Activated CD8-positive, alpha-beta memory T cell treated with anti-CD3 and anti-CD28 coated beads, Interleukin-2, amount 50 U/mL, for 1 hour (primary cell): Measurements from ENCODE around the gene CAST.

Experiments used
- DNase-seq: peaks from one replicate; pipeline ENCODE4 v3.0.0-alpha.2; 2020; ENCODE audit errors: extremely low read depth

Gene CAST

DNA sequence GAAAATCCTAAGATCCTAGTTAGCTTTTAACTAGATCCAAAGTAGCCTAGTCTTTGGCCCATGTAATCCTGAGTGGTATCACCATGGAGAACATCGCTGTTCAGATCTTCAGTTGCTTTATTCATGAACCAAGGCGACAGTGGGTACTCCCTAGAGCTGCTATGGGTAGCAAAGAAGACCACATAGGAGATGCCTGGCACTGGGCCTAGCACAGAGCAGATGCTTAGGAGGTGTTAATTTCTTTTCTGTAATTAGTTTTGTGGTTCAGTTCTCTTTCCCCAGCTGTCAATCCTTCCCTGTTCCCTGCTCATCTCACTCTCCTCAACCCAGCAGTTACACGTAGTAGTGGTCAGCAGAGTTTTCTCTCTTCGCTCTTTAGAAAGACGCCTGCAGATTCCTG lies 9.3 kb downstream of the CAST start:
- no peak for DNase-seq

DNA sequence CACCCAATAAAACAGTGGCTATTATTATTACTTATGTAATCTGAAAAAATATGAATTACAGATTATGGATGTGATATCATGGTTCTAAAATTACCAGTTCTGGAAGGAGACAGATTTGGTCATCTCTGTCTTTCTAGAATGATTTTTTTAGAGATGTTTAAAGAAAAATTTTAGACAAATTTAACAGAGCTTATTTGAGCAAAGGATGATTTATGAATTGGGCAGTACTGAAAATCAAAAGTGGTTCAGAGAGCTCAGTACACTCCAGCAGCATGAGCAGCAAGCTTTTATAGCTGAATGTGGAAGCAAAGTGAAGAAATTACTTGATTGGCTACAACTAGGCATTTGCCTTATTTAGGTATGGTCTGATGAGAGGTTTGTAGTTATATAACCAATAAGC lies 11.0 kb downstream of the CAST start:
- DNase-seq: no peak

DNA sequence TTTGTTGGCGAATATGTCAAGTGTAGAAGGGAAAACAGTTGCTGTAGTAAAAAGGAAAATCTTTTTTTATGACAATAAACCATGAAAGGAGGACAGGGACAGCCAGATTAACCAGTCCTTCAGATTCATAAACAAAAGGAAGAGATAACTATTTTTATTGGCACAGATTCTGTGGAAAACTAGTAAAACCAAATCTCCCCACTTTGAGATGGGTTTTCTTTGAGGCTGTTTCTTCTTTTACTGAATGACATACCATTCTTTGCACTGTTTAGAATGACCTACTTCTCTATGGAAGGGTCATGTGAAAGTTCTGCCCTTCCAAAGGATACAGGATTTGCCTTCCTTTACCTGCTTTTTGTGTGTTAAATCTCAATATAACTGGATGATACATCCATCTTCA lies 13.7 kb downstream of the CAST start:
- no peak for DNase-seq

DNA sequence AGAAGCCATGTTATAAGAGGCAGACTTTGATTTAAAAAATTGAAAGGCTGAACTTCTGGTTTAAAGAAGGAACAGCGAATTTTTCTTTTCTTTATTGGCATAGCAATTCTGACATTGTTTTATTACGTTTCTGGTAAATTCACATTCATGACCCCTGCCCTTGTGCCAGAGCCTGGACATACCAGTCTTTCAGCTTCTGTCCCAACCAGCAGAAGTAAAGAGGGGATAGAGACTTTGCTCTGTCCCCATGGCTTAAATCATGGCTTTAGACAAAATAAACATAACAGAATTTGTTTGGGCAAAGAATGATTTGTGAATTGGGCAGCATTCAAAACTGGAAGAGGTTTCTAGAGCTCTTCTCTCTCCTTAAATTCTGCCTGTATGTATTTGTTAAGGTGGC lies 15.3 kb downstream of the CAST start:
- no peak for DNase-seq

DNA sequence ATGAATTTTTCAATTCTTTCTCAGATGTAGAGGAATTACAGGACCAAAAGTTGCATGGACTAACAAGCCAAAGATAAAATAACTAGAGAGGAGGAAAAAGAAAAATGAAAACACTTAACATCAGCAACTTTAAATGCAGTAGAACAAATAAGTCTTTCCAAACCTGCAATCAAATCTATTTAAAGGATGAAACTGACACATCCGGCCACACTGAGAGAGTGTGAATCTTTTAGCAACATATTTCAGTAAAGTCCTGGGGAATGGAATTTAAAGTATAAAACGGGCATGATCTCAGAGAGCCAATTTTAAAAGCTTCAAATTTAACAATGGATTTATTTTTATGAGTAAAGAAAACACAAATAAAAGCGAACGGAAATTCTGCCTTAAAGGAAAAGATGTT lies 17.1 kb downstream of the CAST start:
- DNase-seq: no peak

DNA sequence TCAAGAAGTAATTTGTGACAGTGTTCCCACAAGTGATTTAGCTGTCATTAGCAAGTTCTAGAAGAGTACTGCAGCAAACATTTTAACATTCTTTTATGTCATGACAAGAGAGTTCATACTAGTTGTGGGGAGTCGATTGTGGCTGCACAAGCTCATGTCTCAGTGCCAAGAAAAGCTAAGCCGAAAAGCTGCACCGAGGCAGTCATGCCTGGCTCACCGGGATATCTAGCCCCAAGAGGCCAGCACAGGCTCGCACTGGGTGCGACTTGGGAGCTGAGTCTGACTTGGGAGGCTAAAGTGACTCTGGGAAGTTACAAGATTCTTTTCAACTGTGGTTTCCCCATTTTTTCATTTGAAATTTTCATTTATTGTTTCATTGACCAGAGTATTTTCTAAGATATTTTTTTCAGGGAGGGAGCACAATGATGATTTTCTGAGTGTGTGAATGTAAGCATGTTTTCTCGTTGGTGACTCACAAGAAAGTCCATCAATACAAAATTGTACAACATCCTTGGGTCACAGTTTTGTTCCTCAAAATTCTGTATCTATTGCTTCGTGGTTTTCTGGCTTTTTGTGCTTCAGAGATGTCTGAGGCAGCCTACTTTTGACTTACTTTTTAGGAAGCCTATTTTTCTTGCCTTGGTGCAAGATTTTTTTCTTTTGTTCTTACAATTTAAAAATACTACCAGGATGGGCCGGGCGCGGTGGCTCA lies 18.7 kb downstream of the CAST start:
- no peak for DNase-seq

DNA sequence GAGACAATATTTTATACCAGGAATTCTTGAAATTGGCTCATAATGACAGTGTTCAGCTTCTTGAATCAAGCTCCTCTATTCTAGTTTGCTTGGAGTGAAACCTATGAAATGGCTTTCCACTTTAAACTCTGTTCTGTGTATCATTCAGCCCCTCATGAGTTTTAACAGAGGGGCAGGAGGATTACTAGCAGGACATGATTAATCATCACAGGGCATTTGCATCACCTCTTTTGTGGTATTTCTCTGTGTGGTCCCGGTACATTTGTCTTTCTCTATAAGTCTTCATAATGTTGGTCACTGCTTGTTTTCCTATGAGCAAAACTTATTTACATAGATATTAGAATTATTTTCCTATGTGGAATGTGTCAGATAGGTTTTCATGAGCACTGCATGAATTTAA lies 21.2 kb downstream of the CAST start:
- DNase-seq: no peak

DNA sequence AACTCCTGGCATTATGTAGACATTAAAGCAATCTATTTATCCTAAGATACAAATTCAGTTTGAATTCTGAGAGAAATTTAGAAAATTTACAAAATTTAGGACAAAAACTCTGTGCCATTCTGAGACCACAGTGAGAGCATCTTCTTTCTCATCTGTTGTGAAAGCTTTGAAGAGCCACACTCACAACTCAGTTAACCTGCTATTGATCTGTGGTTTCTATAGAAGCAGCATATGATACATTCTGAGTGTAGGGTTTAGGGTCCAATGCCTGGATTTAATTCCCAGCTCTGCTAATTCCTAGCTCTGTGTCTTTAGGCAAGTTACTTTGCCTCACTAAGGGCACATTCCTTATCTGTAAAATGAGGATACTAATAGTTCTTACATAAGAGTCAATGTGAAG lies 21.6 kb downstream of the CAST start:
- DNase-seq: no peak

DNA sequence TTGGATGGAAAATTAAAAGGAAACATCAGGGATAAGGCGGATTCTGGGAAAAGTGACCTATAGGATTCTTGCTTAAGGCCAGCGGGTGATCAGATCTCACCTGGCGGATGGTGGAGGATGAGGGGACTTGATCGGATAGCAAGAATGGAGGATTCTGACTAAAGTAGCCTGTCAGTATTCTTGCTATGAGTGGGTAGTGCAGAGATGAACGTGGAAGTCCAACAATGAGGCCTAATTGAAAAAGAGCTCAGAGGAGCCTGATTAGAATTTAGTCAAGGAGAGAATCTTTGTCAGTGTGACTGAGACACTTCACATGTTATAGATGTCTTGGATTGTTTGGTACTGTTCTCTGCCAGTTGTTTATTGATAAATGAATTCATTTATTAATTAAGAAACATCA lies 24.9 kb downstream of the CAST start:
- DNase-seq: no peak

DNA sequence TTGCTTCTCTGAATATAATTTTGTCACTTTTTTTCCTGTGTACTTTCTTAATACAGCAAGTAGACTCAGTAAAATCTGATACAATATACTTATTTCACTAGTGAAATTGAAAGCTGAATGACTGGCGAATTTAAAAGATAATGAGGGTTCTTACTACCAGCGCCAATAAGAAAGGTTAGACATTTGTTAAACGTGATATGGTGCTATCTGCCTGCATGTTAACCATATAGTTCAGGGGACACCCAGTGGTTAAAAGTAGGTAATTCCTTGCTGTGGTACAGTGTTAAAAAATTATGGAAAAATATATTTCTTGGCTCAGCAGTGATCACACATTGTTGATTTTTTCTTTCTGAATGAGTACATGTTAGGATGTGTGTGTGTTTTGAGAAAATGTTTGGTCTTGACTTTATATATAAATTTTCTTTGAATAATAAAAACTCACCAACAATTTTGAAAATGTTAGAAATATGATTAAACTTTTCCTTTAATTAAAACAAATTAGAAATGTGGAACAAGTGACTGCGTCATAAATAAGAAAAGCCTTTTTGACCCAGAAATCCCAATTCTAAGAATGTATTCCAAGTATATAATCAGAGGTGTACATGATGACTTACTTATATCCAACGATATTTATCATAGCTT lies 25.8 kb downstream of the CAST start:
- DNase-seq: no peak

DNA sequence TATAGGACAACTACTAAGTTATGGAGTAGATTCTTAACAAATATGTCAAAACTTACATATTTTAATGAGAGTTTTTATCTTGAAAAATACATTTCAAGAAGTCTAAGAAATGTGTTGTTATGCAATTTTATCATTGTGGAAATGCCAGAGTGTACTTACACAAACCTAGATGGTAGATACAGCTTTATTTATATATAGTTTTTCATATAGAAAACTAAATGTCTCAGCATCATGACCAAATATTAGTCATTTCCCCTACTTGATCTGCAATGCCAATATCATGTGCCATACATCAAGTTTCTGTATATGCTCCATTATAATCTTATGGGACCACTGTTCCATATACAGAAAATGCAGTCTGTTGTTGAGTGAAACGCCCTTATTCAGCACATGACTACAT lies 28.7 kb downstream of the CAST start:
- no peak for DNase-seq

DNA sequence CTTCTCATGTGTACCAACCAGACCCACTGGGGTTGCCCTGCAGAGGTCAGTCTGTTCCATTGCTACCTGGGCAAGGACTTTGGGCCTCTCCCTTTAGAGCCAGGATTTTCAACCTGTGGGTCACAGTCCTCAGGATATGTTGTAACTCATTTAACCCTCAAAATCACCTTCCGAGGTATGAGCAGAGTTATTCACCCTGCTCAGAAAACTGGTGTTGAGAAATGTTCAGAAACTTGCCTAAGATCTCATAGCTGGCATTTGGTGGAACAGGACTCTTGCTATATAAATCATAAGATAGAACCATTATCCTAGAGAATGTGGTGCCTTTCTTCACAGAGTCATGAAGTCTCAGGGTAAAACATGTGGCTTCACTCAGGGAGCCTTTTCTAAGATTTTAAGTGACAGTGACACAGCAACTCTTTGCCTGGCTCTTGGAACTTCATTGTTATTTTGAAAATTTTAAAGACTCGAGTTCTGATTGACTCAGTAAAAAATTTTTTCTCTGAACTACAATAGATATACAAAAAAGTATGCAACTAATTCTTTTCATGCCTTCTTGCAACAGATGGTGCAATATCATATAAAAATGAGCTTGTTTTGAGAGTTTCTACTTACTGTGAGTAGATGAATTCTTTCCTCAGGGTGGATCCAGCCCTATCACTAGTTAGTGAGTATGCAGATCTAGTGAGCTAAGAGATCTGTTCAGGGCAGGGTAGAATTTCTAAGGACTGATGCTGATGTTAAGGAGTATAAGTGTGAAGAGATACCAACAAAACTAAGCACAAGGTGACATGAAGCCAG lies 29.5 kb downstream of the CAST start:
- DNase-seq: no peak

DNA sequence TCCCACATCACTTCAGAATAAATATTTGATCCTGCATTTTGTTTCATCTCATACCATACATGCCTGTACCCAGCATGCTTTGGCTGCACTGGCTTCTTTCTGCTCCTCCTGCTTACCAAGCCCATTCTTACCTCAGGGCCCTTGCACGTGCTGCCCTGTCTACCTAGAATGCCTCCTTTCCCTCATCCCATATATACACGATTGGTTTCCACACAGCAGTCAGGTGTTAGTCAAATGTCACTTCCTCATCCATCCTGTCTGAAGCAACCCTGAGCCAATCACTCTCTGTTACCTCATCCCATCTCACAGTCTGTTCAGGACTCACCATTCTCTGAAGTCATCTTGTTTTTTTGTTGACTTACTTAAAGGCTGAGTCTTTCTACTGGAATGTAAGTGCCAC lies 30.3 kb downstream of the CAST start:
- DNase-seq: no peak

DNA sequence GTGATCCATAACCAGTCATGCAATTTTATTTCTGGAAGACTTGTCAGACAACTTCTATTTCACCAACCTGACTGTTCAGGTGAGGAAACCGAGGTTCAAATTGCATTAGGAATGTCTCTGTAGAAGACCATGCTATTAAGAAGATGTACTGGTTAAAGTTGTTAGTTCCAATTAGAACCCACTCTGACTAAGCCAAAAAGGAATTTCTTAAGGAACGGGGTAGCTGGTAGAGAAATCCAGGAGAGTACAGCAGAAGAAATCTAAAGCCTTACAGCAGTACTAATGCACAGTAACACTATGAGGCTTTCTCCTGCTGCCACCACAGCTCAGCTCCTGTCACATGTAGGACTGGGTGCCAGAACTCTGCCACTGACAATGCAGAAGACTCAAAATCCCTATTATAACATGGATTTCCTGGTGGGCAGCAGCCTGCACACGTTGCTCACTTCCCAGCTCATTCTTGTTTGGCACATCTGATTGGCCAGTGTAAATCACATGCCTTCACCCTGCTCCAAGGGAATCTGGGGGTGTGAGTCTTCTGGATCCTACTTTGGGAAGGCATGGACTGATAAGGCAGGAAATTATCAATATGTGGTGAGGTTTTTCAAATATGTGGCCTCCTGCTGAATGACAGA lies 37.1 kb downstream of the CAST start:
- DNase-seq: no peak

DNA sequence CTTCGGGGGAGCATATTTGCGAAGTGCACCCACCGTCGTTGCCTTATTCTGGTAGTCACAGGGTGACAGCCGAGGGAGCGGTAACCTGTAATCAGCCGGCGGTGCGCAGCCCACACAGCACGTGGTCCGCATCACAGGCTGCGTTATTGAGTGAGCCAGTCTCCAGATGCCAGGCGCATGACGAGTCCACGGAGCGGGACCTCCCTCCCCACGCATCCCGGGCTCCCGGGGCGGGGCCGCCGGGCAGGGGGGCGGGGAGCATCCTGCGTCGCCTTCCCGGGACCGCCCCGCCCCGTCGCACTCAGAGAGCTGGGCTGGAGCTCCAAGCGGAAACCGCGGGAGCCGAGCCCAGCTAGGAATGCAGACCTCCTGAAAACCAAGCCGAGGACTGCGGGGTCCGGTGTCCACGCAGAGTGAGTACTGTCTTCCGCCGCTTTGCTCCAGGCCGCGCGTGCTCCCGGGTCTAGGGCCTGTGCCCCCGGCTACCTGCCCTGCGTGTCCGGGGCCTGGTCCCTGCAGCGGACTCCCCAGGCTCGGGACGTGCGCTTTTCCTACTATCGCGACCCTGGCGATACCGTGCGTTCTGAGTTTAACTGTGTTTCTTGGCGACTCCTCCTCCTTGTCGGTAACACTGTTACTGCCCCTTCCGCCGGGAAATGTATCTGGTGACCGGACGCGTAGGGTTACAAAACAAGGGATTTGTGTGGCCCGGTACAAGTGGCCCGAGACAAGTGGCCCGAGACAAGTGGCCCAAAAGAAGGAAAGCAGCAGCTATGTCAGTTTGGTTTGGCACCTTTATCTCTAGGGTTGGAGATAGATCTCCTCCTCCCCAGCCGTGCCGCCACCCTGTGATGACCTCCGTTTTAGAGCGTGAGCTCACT lies 40.6 kb downstream of the CAST start:
- peak; percentile 65 for DNase-seq

DNA sequence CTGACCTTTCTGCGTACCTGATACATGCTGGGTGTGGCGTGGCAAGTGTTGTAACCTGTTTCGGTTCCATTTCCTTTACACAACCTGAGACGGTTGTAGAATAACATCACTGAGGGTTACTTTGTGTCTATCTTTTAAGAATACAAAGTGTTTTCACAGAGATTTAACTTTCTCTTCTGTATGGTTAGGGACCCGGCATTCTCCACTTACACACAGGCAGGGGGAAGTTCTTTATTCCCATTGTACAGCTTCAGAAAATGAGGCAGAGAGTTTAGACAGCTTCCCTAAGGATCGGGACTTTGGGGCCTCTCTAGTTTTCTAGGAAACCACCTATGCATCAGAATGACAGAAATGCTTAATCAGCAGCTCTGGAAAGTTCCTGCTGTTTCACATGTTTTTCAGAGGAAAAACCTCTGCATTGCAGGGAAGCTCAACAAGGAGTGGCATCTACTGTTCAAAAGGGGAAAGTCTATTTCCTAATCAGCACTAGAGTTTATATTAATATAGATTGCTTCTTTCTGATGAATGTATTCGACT lies 41.3 kb downstream of the CAST start:
- DNase-seq: no peak

DNA sequence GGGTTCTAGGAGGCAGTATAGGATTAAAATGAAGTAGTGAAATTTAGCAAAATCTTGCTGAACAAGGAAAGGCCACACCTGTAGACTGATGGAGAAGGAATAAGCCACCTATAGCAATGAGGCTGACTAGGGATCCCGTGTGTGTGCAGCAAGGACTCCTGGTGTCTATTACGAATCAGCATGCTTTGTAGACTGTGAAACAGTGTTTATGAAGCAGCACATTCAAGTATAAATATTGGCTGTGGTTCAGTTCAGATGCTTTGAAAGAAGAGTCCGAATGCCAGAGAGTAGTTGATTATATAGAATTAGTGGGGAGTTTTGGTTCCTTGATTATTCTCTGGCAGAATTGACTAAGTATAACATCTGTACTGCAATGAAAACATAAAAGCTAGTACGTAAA lies 41.8 kb downstream of the CAST start:
- no peak for DNase-seq

DNA sequence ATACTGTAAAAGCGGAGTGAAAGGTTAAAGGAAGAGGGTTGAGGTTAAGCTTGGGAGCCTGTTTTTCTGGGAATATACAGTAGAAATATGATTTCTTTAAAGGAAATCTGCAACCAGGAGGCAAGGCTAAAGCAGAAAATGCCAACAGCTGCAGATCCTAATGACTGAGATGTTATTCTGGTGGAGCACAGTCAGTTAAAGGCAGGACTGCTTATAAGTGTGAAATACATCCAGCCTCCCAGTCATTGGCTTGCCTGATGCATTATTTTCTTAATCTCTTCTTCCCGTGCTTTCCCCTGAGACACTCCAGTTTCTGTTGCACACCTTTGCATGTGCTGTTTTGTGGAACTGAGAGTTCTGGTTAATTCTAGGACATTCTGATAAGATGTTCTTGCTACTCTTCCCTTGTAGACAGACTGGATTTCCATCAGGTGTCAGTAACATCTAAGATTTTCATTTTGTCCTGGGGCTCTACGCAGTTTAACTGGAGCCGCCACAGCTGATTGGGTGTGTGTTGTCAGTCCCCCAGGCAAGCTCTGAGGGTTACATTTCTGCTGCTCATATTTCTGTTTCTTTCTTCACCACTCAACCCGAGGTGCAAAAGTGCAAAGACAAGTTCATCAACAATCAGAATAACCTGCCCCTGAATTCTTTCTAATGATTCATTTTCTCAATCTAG lies 44.4 kb downstream of the CAST start:
- DNase-seq: no peak

DNA sequence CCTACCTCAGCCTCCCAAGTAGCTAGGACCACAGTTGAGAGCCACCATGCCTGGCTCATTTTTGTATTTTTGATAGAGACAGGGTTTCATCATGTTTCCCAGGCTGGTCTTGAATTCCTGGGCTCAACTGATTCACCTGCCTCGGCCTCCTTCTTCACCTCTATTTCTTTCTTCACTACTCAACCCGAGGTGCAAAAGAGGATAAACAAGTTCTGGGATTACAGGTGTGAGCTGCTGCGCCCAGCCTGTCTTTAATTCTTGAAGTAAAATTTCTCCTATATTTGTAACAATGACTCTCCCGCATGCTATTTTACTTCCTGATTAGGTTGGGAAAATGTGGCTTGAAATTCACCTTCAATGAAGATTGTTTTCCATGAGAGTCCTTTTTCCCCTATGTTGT lies 46.4 kb downstream of the CAST start:
- DNase-seq: no peak

DNA sequence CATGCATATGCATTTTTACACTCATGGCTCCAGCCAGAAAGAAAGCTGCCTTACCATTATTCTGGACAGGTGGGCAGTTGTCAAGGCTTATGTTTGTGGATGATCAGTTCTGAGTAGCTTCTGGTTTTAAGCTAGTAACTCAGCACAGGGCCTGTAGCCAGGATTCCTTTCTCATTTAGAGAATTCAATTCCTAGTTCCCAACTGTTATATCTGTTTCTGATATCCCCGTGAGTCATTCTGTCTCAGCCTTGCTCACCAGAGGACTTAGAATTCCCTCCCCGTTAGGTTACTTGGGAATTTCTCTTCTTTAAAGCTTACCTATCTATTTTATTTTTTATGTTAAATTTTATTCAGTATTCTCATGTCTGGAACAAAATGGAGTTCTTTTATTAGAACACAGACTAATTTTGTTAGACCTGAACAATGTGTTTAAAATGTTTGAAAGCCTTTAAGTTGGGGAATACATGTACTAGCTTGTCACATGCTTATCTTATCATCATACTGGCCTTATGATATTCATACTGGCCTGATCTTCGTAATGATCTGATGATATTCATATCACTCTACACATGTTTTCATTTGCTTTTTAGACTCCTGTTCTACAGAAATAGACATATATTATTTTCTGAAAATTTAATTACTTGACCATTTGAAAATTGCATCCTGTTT lies 47.1 kb downstream of the CAST start:
- no peak for DNase-seq
